ENCODE measurements around the gene WDR4.

The WDR4 gene

GRCh38 chr21:42830456-42831455 lies 48.6 kb downstream of the WDR4 start:
- TF ChIP-seq CTCF (conservative IDR thresholded peaks at IDR 0.05; ENCODE audit: low read length) = peak; percentile 20; the same call in 1 of the 2 replicates
- no peak for DNase-seq (ENCODE audit: low read depth)
- no peak overlapping the region for H3K4me3 ChIP-seq (ENCODE audit: low read length)

DNA sequence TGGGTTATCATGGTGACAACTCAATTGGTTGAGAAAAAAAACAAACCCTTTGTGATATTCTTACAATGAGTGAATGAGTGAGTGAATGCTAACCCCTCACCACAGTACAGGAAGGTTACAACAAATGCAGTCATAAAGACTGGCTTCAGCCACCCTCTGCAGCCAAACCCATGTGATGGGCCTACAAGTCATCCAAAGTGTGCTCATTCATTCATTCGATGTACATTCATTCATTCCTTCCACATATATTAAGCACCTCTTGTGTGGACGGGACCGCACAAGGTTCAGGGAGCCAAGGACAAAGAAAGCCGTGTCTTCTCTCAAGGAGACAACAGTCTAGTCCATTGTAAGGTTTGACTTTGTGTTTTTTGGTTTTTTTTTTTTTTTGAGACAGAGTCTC lies 49.4 kb downstream of the WDR4 start:
- no peak for DNase-seq (ENCODE audit: low read depth)
- TF ChIP-seq CTCF (conservative IDR thresholded peaks at IDR 0.05; ENCODE audit: low read length) = no peak
- no peak overlapping the region for H3K4me3 ChIP-seq (ENCODE audit: low read length)

DNA sequence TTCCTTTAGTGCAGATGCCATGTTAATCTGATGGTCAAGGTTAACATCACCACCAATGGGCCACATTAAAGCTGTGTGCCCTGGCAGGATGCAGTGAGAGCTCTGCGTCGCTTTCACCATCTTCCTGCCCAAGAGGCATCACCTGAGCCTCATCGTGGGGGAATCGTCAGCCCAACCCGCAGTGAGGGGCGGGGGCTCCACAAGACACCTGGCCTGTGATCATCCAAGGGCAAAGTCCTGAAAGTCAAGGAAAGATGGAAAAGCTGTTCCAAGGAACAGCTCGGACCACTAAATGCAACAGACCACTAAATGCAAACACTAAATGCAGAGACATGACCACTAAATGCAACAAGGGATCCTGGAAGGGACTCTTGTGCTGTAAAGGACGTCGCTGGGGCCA lies 49.9 kb downstream of the WDR4 start:
- DNase-seq (ENCODE audit: low read depth) = no peak

GRCh38 chr21:42827588-42827987 lies 51.8 kb downstream of the WDR4 start:
- no peak for TF ChIP-seq CTCF (conservative IDR thresholded peaks at IDR 0.05; ENCODE audit: low read length)
- no peak for DNase-seq (ENCODE audit: low read depth)
- no peak overlapping the region for H3K4me3 ChIP-seq (ENCODE audit: low read length)

More for the DNA sequence above, 49.9 kb downstream of the WDR4 start:
- H3K4me3 ChIP-seq (ENCODE audit: low read length) = no peak overlapping the region
- no peak for TF ChIP-seq CTCF (conservative IDR thresholded peaks at IDR 0.05; ENCODE audit: low read length)

GRCh38 chr21:42820616-42821465 lies 58.5 kb downstream of the WDR4 start:
- no peak for TF ChIP-seq CTCF (conservative IDR thresholded peaks at IDR 0.05; ENCODE audit: low read length)
- H3K4me3 ChIP-seq (ENCODE audit: low read length) = no peak overlapping the region
- no peak for DNase-seq (ENCODE audit: low read depth)

- no peak for TF ChIP-seq CTCF (conservative IDR thresholded peaks at IDR 0.05; ENCODE audit: low read length)
- no peak for DNase-seq (ENCODE audit: low read depth)
- no peak overlapping the region for H3K4me3 ChIP-seq (ENCODE audit: low read length)
Measured at GRCh38 chr21:42819861-42820615, 59.3 kb downstream of the WDR4 start.
